ENCODE results near the gene ARHGDIG.

The ARHGDIG gene

DNA sequence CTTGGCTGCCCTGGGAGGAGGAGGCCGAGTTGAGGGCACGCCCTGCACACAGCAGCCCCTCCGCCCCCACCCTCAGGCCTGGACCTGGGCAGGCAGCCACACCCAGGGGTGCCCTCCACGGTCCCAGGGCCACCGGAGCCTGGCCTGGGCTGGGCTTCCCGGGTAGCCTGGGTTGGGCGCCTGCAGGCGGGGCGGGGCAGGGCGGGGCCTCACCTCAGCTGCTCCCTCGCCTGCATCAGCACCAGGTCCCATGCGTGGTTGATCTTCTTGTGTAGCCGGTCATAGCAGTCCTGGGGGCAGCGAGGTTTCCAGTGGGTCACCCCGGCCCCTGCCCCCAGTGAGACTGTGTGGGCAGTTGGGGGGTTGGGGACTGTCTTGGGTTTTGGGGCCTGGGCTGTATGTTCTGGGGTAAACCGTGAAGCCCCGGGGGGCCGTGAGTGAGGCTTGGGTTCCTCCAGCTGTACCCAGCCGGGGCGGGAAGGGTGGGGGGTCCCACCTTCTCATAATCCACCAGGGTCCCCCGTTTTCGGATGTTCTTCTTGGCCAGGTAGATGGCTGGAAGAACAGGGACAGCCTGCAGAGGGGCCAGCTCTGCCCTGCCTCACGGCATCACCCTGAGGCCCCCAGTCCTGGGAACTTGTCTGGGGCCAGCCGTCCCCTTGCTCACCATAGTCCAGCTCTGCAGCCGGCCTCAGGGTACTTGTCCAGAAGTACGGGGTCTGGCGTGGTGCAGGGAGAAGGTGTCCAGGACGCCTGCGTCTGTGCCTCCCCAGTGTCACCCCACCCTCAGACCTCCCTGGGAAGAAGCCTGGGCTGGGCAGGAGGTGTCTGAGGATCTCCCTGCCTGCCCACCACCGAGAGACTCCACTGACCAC is 6.6 kb upstream of the ARHGDIG start:
- Histone ChIP-seq H3K4me3 (ENCODE audit: low read length) (no peak overlapping the region), H3K4me2 (ENCODE audit: low read length) (no peak overlapping the region), H3K27ac (ENCODE audit: low read depth, low read length) (no peak overlapping the region), H3K4me1 (ENCODE audit: control insufficient read depth, low read length) (peaks cover 3% of the 10 kb centered on the region; the same call in 1 of the 2 replicates), H3K36me3 (ENCODE audit: control insufficient read depth, low read length) (no peaks in the 10 kb centered on the region), H3K9me3 (ENCODE audit: control insufficient read depth, insufficient read depth, low read length) (no peaks in the 10 kb centered on the region), H3F3A (ENCODE audit: control insufficient read depth, insufficient read depth) (no peaks in the 10 kb centered on the region), H3K79me2 (ENCODE audit: control insufficient read depth, low read length) (no peaks in the 10 kb centered on the region), H3K27me3 (ENCODE audit: control insufficient read depth, low read length) (peaks cover 22% of the 10 kb centered on the region), H3K9me2 (replicated peaks; ENCODE audit: control insufficient read depth, low read length) (no peaks in the 10 kb centered on the region), H4K20me1 (ENCODE audit: control insufficient read depth, insufficient read depth, low read depth, low read length) (no peaks in the 10 kb centered on the region)
- no peak for TF ChIP-seq EZH2phosphoT487 (IDR thresholded peaks at IDR 0.05; ENCODE audit: borderline replicate concordance, low read length)
- TF ChIP-seq, protein P1, sequence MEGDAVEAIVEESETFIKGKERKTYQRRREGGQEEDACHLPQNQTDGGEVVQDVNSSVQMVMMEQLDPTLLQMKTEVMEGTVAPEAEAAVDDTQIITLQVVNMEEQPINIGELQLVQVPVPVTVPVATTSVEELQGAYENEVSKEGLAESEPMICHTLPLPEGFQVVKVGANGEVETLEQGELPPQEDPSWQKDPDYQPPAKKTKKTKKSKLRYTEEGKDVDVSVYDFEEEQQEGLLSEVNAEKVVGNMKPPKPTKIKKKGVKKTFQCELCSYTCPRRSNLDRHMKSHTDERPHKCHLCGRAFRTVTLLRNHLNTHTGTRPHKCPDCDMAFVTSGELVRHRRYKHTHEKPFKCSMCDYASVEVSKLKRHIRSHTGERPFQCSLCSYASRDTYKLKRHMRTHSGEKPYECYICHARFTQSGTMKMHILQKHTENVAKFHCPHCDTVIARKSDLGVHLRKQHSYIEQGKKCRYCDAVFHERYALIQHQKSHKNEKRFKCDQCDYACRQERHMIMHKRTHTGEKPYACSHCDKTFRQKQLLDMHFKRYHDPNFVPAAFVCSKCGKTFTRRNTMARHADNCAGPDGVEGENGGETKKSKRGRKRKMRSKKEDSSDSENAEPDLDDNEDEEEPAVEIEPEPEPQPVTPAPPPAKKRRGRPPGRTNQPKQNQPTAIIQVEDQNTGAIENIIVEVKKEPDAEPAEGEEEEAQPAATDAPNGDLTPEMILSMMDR (IDR thresholded peaks at IDR 0.05; ENCODE audit: low read depth, low read length, poor library complexity, severe bottlenecking): no peak

DNA sequence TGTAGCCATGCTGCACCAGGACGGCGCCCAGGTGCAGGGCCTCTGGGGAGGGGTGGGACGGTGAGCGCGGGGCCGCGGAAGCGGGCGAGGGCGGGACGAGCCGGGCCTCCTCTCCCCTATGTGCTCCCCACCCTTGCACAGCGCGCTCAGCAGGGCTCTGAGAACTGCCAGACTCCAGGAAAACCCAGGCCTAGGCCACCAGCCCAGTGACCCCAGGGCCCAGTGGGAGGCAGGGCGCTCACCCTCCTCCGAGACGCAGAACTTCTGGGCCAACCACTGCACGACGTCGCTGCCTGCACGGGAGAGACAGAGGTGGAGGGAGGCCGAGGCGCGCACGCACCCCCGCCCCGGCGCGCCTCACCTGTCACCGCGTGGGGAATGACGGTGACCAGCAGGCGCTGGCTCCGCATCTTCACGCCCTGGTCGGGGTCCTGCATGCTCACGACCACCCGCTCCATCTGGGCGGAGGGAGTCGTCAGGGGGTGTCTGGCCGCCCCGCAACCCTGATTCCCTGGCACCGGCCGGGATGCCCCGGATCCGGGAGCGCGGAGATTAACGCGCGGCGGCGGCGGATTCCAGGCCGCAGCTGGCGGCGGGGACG is 5.2 kb upstream of the ARHGDIG start:
- Histone ChIP-seq H3K4me2 (ENCODE audit: low read length) (peak overlapping the region; percentile 11; the same call in 1 of the 2 replicates), H3F3A (ENCODE audit: control insufficient read depth, insufficient read depth) (no peaks in the 10 kb centered on the region), H3K9me3 (ENCODE audit: control insufficient read depth, insufficient read depth, low read length) (no peaks in the 10 kb centered on the region), H3K4me1 (ENCODE audit: control insufficient read depth, low read length) (peaks cover 3% of the 10 kb centered on the region; the same call in 1 of the 2 replicates), H3K36me3 (ENCODE audit: control insufficient read depth, low read length) (no peaks in the 10 kb centered on the region), H3K27ac (ENCODE audit: low read depth, low read length) (no peak overlapping the region), H3K27me3 (ENCODE audit: control insufficient read depth, low read length) (peaks cover 22% of the 10 kb centered on the region), H3K79me2 (ENCODE audit: control insufficient read depth, low read length) (no peaks in the 10 kb centered on the region), H3K9me2 (replicated peaks; ENCODE audit: control insufficient read depth, low read length) (no peaks in the 10 kb centered on the region), H3K4me3 (ENCODE audit: low read length) (no peak overlapping the region), H4K20me1 (ENCODE audit: control insufficient read depth, insufficient read depth, low read depth, low read length) (no peaks in the 10 kb centered on the region)
- no peak for TF ChIP-seq EZH2phosphoT487 (IDR thresholded peaks at IDR 0.05; ENCODE audit: borderline replicate concordance, low read length)
- TF ChIP-seq, protein P1 (IDR thresholded peaks at IDR 0.05; ENCODE audit: low read depth, low read length, poor library complexity, severe bottlenecking): no peak

DNA sequence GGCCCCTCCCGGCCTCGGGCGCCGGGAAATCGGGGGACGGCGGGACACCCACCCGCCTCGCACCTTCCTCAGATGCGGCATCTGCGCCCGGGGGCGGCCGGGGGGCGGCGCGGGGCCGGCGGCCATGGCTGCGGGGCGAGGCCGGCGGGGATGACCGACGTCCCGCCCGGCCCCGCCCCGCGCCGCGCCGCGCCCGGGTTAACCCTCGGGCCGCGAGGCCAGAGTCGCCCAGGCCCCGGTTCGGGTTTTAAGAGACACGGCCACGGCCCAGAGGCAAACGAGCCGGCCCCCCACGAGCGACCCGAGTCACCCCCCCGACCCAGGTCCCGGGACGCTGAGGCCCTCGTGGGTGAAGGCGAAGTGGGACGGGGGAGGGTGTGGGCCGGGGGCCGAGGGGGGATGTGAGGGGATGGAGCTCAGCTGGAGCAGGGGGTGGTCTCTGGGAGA is 4.6 kb upstream of the ARHGDIG start, which contains the start of gene RGS11:
Gene RGS11, minus strand, starts transcription at position 159 of the 447 bp plus-strand sequence. Its CDS starts 33 bp downstream, at position 126.
- H3K9me2 ChIP-seq (replicated peaks; ENCODE audit: control insufficient read depth, low read length): no peaks in the 10 kb centered on the region
- H4K20me1 ChIP-seq (ENCODE audit: control insufficient read depth, insufficient read depth, low read depth, low read length): no peaks in the 10 kb centered on the region
- H3K79me2 ChIP-seq (ENCODE audit: control insufficient read depth, low read length): no peaks in the 10 kb centered on the region
- no peak within 1 kb of the TSS for H3K4me3 ChIP-seq (ENCODE audit: low read length)
- H3K27ac ChIP-seq (ENCODE audit: low read depth, low read length): no peak within 1 kb of the TSS
- peaks cover 22% of the 10 kb centered on the region for H3K27me3 ChIP-seq (ENCODE audit: control insufficient read depth, low read length)
- no peaks in the 10 kb centered on the region for H3F3A ChIP-seq (ENCODE audit: control insufficient read depth, insufficient read depth)
- H3K4me1 ChIP-seq (ENCODE audit: control insufficient read depth, low read length): peaks cover 3% of the 10 kb centered on the region; the same call in 1 of the 2 replicates
- H3K36me3 ChIP-seq (ENCODE audit: control insufficient read depth, low read length): no peaks in the 10 kb centered on the region
- H3K4me2 ChIP-seq (ENCODE audit: low read length): peak within 1 kb of the TSS; percentile 11; the same call in 1 of the 2 replicates
- H3K9me3 ChIP-seq (ENCODE audit: control insufficient read depth, insufficient read depth, low read length): no peaks in the 10 kb centered on the region
- TF ChIP-seq EZH2phosphoT487 (IDR thresholded peaks at IDR 0.05; ENCODE audit: borderline replicate concordance, low read length): no peak
- TF ChIP-seq, protein P1 (IDR thresholded peaks at IDR 0.05; ENCODE audit: low read depth, low read length, poor library complexity, severe bottlenecking): no peak

Data from DOHH2 (cell line).